Anterior cingulate cortex (tissue), 58 donors: ENCODE measurements around the gene ALG5.

Experiments used
- DNase-seq, 58 donors: peaks; one replicate each; lab custom pipeline; 2025; lab: John Stamatoyannopoulos, UW

ALG5 gene

GRCh38 chr13:36918246-36919131 lies 80.7 kb downstream of the ALG5 start:
- DNase-seq = peak in 1 of 58 donors; percentile 5

- DNase-seq = no peak
Measured at GRCh38 chr13:36917311-36917710, 81.8 kb downstream of the ALG5 start.

- DNase-seq = peak in 2 of 58 donors; percentile 4 to 17
Measured at GRCh38 chr13:36915896-36916640, 83.1 kb downstream of the ALG5 start.

GRCh38 chr13:36915106-36915505 lies 84.0 kb downstream of the ALG5 start:
- peak in 1 of 58 donors; percentile 5 for DNase-seq

- no peak for DNase-seq
Measured at GRCh38 chr13:36914648-36915047, 84.5 kb downstream of the ALG5 start.

- DNase-seq = no peak
Measured at GRCh38 chr13:36913463-36913862, 85.7 kb downstream of the ALG5 start.

DNA sequence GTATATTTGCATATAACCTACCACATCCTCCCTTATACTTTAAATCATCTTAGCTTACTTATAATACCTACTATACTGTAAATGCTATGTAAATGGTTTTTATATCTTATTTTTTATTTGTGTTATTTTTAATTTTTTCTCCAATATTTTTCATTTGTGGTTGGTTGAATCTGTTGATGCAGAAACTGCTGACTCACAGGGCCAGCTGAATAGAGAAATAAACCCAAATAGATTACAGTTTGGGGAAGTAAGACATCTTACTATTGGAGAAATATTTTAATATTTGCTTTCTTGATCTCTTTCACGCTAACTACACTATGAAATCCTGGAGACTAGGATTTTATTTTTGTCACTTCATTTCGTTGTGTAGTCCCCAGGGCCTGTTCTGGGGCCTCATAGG lies 86.2 kb downstream of the ALG5 start:
- no peak for DNase-seq

GRCh38 chr13:36912369-36912768 lies 86.8 kb downstream of the ALG5 start:
- DNase-seq = no peak

- DNase-seq = no peak
Measured at GRCh38 chr13:36910545-36910944, 88.6 kb downstream of the ALG5 start.

GRCh38 chr13:36907821-36908220 lies 91.3 kb downstream of the ALG5 start:
- DNase-seq = no peak

- DNase-seq = no peak
Measured at GRCh38 chr13:36907266-36907665, 91.9 kb downstream of the ALG5 start.

GRCh38 chr13:36905944-36906343 lies 93.2 kb downstream of the ALG5 start:
- no peak for DNase-seq

GRCh38 chr13:36903925-36904595 lies 95.1 kb downstream of the ALG5 start:
- no peak for DNase-seq
